HepG2 (cell line): ENCODE results near the gene FKTN. TPM values are rescaled to one million over a fixed set of nuclear protein-coding genes. Genes with fewer than 3 reads are reported as not detected.

Experiments used
- ATAC-seq: fragments of 200-7000 bp; cut with Tn5 transposase; 3 replicates; pipeline ENCODE4 v1.9.1; 2020; ENCODE audit warnings: mild to moderate bottlenecking, moderate library complexity
- BruUV-seq: library from RNA; stranded (reverse); fragments of 400-500 nt; replicated peaks from 2 replicates; lab custom pipeline; 2021; lab: Mats Ljungman, UMichigan
- CTCF ChIA-PET: fragments of 300-600 bp; formaldehyde crosslinking; extraction: SDS; loops from one replicate; lab custom pipeline; 2021; ENCODE audit warnings: low total read pairs, inconsistent platforms, low intra/inter-chr PET ratio; lab: Yijun Ruan, JAX
- POLR2A ChIA-PET: fragments of 350-600 bp; sonication (Branson Sonifier 250); formaldehyde crosslinking; loops from one replicate; lab custom pipeline; 2020; ENCODE audit warnings: antibody characterized with exemption, inconsistent platforms; lab: Yijun Ruan, JAX
- DNase-seq: peaks from one replicate; pipeline ENCODE4 v3.0.0-alpha.2; 2015; ENCODE audit warnings: low spot score
- FAIRE-seq: peaks from 3 replicates; lab custom pipeline; 2011; peaks lifted over from hg19 to GRCh38; lab: Jason Lieb, UNC
- H2AFZ ChIP-seq: one replicate; pipeline ENCODE4 v1.6.1; 2011; ENCODE audit warnings: low read length, inconsistent platforms
- H3K27ac ChIP-seq: fragments of 300-600 bp; 3 replicates; pipeline ENCODE4 v1.8.0; 2011; ENCODE audit warnings: mixed run types, mild to moderate bottlenecking, mixed read lengths, low read length, inconsistent platforms; ENCODE audit not compliant: insufficient read depth; ENCODE audit errors: extremely low read length
- H3K27me3 ChIP-seq, 2 experiments: fragments of 200-600 bp in 1 of 2; 2 replicates in 1 of 2; 3 replicates in 1 of 2; pipeline versions ENCODE4 v1.6.0 to v1.8.0; 2011; ENCODE audit warnings: low read length in 2 of 2, mild to moderate bottlenecking in 2 of 2, moderate library complexity in 2 of 2, inconsistent platforms in 1 of 2; ENCODE audit not compliant: insufficient read depth in 2 of 2, control insufficient read depth in 1 of 2
- H3K36me3 ChIP-seq, 2 experiments: fragments of 200-600 bp in 1 of 2; replicated peaks in 1 of 2; 2 replicates in 1 of 2; 3 replicates in 1 of 2; pipeline versions ENCODE4 v1.5.1 to v1.8.0; 2011; ENCODE audit warnings: low read length in 2 of 2, inconsistent platforms in 1 of 2; ENCODE audit not compliant: insufficient read depth in 2 of 2, control insufficient read depth in 1 of 2
- H3K4me1 ChIP-seq: 2 replicates; pipeline ENCODE4 v1.5.1; 2012; ENCODE audit warnings: low read length, inconsistent platforms; ENCODE audit not compliant: insufficient read depth
- H3K4me2 ChIP-seq: 2 replicates; pipeline ENCODE4 v1.6.0; 2011; ENCODE audit warnings: low read depth, low read length, inconsistent platforms
- H3K4me3 ChIP-seq, 3 experiments: fragments of 200-600 bp in 1 of 3; sonication (generic), shearing (Covaris generic) in 1 of 3; replicated peaks in 1 of 3; 2 replicates each; pipeline ENCODE4 v1.5.1; 2011 to 2016; ENCODE audit warnings: low read length in 3 of 3, inconsistent platforms in 2 of 3, low read depth in 2 of 3, mild to moderate bottlenecking in 2 of 3, control low read depth in 1 of 3, mixed read lengths in 1 of 3; ENCODE audit not compliant: insufficient read depth in 1 of 3
- H3K79me2 ChIP-seq: one replicate; pipeline ENCODE4 v1.6.1; 2011; ENCODE audit warnings: low read length, inconsistent platforms; ENCODE audit not compliant: insufficient read depth
- H3K9ac ChIP-seq: 2 replicates; pipeline ENCODE4 v1.6.0; 2011; ENCODE audit warnings: mild to moderate bottlenecking, low read depth, low read length, inconsistent platforms; ENCODE audit not compliant: insufficient read depth
- H3K9me3 ChIP-seq: 2 replicates; pipeline ENCODE4 v1.5.1; 2012; ENCODE audit warnings: mild to moderate bottlenecking, low read length
- H4K20me1 ChIP-seq: 2 replicates; pipeline ENCODE4 v1.6.0; 2011; ENCODE audit warnings: inconsistent platforms, mild to moderate bottlenecking, low read length, moderate library complexity; ENCODE audit not compliant: insufficient read depth
- ATF7 ChIP-seq, 2 experiments: fragments of 450-650 bp in 1 of 2; sonication (generic) in 1 of 2; formaldehyde crosslinking in 1 of 2; IDR thresholded peaks; 2 replicates each; pipeline versions ENCODE4 v1.4.0 to v1.6.1; 2016 to 2020; ENCODE audit warnings: antibody characterized with exemption in 1 of 2, mild to moderate bottlenecking in 1 of 2, missing genetic modification reagents in 1 of 2
- CEBPZ ChIP-seq: IDR thresholded peaks from 2 replicates; pipeline ENCODE4 v1.6.1; 2012; ENCODE audit warnings: low read length, improper control_type of control experiment
- FOXM1 ChIP-seq: sonication (generic); formaldehyde crosslinking; IDR thresholded peaks from 2 replicates; pipeline ENCODE4 v1.5.0; 2020; ENCODE audit warnings: missing genetic modification reagents
- HDAC2 ChIP-seq: sonication (generic); formaldehyde crosslinking; IDR thresholded peaks from 2 replicates; pipeline ENCODE4 v1.4.0; 2020; ENCODE audit warnings: missing genetic modification reagents
- ISL2 ChIP-seq: sonication (generic); formaldehyde crosslinking; IDR thresholded peaks from 2 replicates; pipeline ENCODE4 v1.5.0; 2020; ENCODE audit warnings: missing genetic modification reagents
- MIER3 ChIP-seq: IDR thresholded peaks from 2 replicates; pipeline ENCODE4 v1.6.1; 2016; ENCODE audit warnings: missing compliant biosample characterization, borderline replicate concordance
- THAP11 ChIP-seq: IDR thresholded peaks from 2 replicates; pipeline ENCODE4 v1.6.1; 2016; ENCODE audit warnings: missing biosample characterization, missing genetic modification reagents
- ZBTB1 ChIP-seq: sonication (generic); formaldehyde crosslinking; IDR thresholded peaks from 2 replicates; pipeline ENCODE4 v1.4.0; 2020; ENCODE audit warnings: missing genetic modification reagents, borderline replicate concordance
- ZBTB49 ChIP-seq: sonication (generic); formaldehyde crosslinking; IDR thresholded peaks from 2 replicates; pipeline ENCODE4 v1.4.0; 2020; ENCODE audit warnings: missing genetic modification reagents, borderline replicate concordance
- ZMYM2 ChIP-seq: sonication (generic); formaldehyde crosslinking; IDR thresholded peaks from 2 replicates; pipeline ENCODE4 v1.8.0; 2022; ENCODE audit warnings: mild to moderate bottlenecking, missing genetic modification reagents
- ZNF275 ChIP-seq: sonication (generic); formaldehyde crosslinking; IDR thresholded peaks from 2 replicates; pipeline ENCODE4 v1.8.0; 2022; ENCODE audit warnings: missing genetic modification reagents, mild to moderate bottlenecking, inconsistent platforms, borderline replicate concordance
- ZNF788 ChIP-seq: sonication (generic); formaldehyde crosslinking; IDR thresholded peaks from 2 replicates; pipeline ENCODE4 v1.5.0; 2020; ENCODE audit warnings: mild to moderate bottlenecking, missing genetic modification reagents, borderline replicate concordance
- WGBS: methylation state at CpG from one replicate; pipeline ENCODE4 v1.1.6; 2017; ENCODE audit warnings: low lambda C conversion rate; 5-methylcytosine and 5-hydroxymethylcytosine counted together
- in situ Hi-C: cut with HindIII; loops from 2 replicates; pipeline ENCODE4 v1.10.0; 2017; ENCODE audit warnings: low pct_unique_long_range_greater_than_20kb; ENCODE audit not compliant: extremely low pct_ligation_motif_present
- intact Hi-C: fragments of 100-400 bp; cut with micrococcal nuclease; formaldehyde crosslinking; loops from one replicate; pipeline ENCODE4 v1.10.0; 2022; ENCODE audit not compliant: unreplicated experiment
- polyA plus RNA-seq, 8 experiments: library from polyadenylated mRNA; depleted of rRNA in 3 of 8; stranded (reverse) in 7 of 8; unstranded in 1 of 8; fragments of >200 nt; fragmentation: Illumina TruSeq in 4 of 8; extraction: Trizol in 4 of 8; gene quantifications; 2 replicates each; pipeline versions ENCODE4 v1.2.1 to v1.2.3, GENCODE V29; 2011 to 2016; ENCODE audit warnings: low read depth in 4 of 8, missing spikeins in 1 of 8, mixed read lengths in 1 of 8; ENCODE audit not compliant: insufficient read depth in 1 of 8
- total RNA-seq, 5 experiments: library from RNA; depleted of rRNA; stranded (reverse); fragments of >200 nt; fragmentation: Illumina TruSeq; extraction: Trizol; gene quantifications; 2 replicates each; pipeline ENCODE4 v1.2.3, GENCODE V29; 2016; ENCODE audit warnings: low read depth in 1 of 5

Gene FKTN
- total and polyA plus RNA-seq, 2 of the 13 experiments (the other 11 are each of a cell fraction or from before 2014, with no cell fraction given): 7.9 to 13.5 TPM

GRCh38 chr9:105593145-105593544, 35.2 kb downstream of the FKTN start:
- intact Hi-C loops: no loop called here

More at GRCh38 chr9:105593145-105593544, 35.2 kb downstream of the FKTN start:
- TF ChIP-seq THAP11 (CRISPR knock-in tag) (no peak), ZBTB49 (CRISPR knock-in tag) (no peak), FOXM1 (CRISPR knock-in tag) (no peak), CEBPZ (no peak), ISL2 (CRISPR knock-in tag) (no peak), ATF7 (IDR thresholded peaks at IDR 0.05) (no peak), ATF7 (CRISPR knock-in tag; IDR thresholded peaks at IDR 0.05) (no peak), ZNF275 (no peak), ZMYM2 (no peak), MIER3 (CRISPR knock-in tag) (no peak), HDAC2 (CRISPR knock-in tag) (no peak), ZNF788 (CRISPR knock-in tag) (no peak), ZBTB1 (CRISPR knock-in tag) (no peak)
- CTCF ChIA-PET: no interaction called here
- Histone ChIP-seq H3K4me3 (no peak overlapping the region), H3K9me3 (peaks cover 13% of the 10 kb centered on the region), H2AFZ (no peak overlapping the region), H3K4me2 (no peak overlapping the region), H3K4me1 (peaks cover 8% of the 10 kb centered on the region), H3K79me2 (no peaks in the 10 kb centered on the region), H3K36me3 (peaks cover 0 to 3% of the 10 kb centered on the region in 2 experiments; a peak in 1 of 5 replicates), H3K27me3 (no peaks in the 10 kb centered on the region), H4K20me1 (no peaks in the 10 kb centered on the region), H3K9ac (no peak overlapping the region), H3K27ac (no peak overlapping the region)
- FAIRE-seq (no peak), ATAC-seq (no peak), DNase-seq (no peak)
- no TSS peak for BruUV-seq
- in situ Hi-C loops: no loop called here
- POLR2A ChIA-PET: no interaction called here
- 74% methylated on average over 3 of the region's 3 CpGs for WGBS
